SK-N-MC (cell line): ENCODE results near the gene SNX3.
A peak's percentile ranks its signal among the peaks of the same experiment; 100 is the strongest.
"Not testable (repeated sequence)": the region's sequence is repeated elsewhere in the genome, so short reads cannot be mapped to it uniquely, and the experiment has no call there.

ENCODE experiments used
- DNase-seq: peaks from one replicate; pipeline ENCODE4 v3.0.0-alpha.2; 2011; ENCODE audit warnings: low read depth, low spot score
- H3K27ac ChIP-seq: fragments of 200-600 bp; sonication (generic); 2 replicates; pipeline ENCODE4 v1.5.1; 2016; ENCODE audit warnings: mixed run types
- H3K36me3 ChIP-seq: fragments of 200-600 bp; sonication (generic); 2 replicates; pipeline ENCODE4 v1.6.1; 2017; ENCODE audit warnings: antibody characterized with exemption, low read length, mixed read lengths; ENCODE audit not compliant: insufficient read depth
- H3K4me3 ChIP-seq: fragments of 200-600 bp; sonication (generic); 2 replicates; pipeline ENCODE4 v1.5.1; 2016
- H3K9ac ChIP-seq: fragments of 200-600 bp; sonication (generic); 2 replicates; pipeline ENCODE4 v1.8.0; 2017; ENCODE audit warnings: mixed run types, mixed read lengths; ENCODE audit not compliant: insufficient read length
- H3K9me3 ChIP-seq: fragments of 200-600 bp; sonication (generic); 2 replicates; pipeline ENCODE4 v1.6.1; 2017; ENCODE audit warnings: low read depth, mild to moderate bottlenecking, antibody characterized with exemption, low read length, moderate library complexity, mixed read lengths
- EZH2 ChIP-seq: fragments of 200-600 bp; sonication (generic); IDR thresholded peaks from one replicate; pipeline ENCODE4 v1.6.1; 2017; ENCODE audit warnings: antibody characterized with exemption
- FOXP2 ChIP-seq: optimal IDR thresholded peaks from 2 replicates; pipeline ENCODE3; 2011; ENCODE audit warnings: mild to moderate bottlenecking, moderate library complexity; ENCODE audit not compliant: insufficient read depth; ENCODE audit errors: extremely low read length, control extremely low read depth
- POLR2AphosphoS5 ChIP-seq: IDR thresholded peaks from 2 replicates; pipeline ENCODE4 v1.6.1; 2012; ENCODE audit warnings: mild to moderate bottlenecking, low read depth, low read length, borderline replicate concordance

The SNX3 gene

DNA sequence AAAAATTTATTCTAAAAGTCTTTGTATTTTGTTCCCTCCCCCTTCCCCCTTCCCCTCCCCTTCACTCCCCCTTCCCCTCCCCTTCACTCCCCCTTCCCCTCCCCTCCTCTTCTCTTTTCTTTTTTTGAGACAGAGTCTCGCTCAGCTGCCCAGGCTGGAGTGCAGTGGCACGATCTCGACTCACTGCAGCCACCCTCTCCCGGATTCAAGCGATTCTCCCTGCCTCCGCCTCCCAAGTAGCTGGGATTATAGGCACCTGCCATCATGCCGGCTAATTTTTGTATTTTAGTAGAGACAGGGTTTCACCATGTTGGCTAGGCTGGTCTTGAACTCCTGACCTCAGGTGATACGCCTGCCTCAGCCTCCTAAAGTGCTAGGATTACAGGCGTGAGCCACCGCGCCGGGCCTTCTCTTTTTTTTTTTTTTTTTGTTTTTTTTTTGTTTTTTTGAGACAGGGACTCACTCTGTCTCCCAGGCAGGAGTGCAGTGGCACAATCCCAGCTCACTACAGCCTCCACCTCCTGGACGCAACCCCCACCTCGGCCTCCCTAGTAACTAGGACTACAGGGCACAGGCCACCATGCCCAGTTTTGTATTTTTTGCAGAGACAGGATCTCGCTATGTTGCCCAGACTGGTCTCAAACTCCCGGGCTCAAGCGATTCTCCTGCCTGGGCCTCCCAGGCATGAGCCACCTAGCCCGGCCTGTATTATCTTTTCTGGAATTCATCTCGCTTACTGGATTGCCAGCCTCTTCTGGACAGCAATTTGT, 32.9 kb upstream of the SNX3 start:
- H3K9ac ChIP-seq: peak overlapping the region; percentile 88
- no peak for DNase-seq

DNA sequence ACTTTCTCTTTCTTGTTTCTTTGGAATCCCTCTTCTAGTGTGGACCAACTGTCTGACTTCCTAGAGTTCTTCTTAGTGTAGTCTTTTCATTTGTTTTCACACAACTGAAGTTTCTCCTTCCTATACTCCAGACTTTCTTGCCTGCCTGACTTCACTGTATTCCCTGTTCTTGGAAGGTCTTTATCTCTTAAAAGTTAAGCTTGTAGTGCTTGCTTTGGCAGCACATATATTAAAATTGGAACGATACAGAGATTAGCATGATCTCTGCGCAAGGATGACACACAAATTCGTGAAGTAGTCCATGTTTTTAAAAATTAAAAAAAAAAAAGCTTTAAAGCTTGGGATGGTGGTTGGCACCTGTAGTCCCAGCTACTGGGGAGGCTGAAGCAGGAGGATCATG, 31.7 kb upstream of the SNX3 start:
- DNase-seq, H3K4me3 ChIP-seq, H3K9ac ChIP-seq, H3K9me3 ChIP-seq, H3K36me3 ChIP-seq: not testable (repeated sequence)
- peak overlapping the region; percentile 75; the same call in 1 of the 2 replicates for H3K27ac ChIP-seq

More for the DNA sequence above, 32.9 kb upstream of the SNX3 start:
- peak overlapping the region; percentile 91 for H3K4me3 ChIP-seq
- TF ChIP-seq POLR2AphosphoS5 (no peak), FOXP2 (no peak), EZH2 (no peak)
- H3K27ac ChIP-seq: peak overlapping the region; percentile 81
- H3K9me3 ChIP-seq: no peaks in the 10 kb centered on the region
- H3K36me3 ChIP-seq: no peaks in the 10 kb centered on the region

DNA sequence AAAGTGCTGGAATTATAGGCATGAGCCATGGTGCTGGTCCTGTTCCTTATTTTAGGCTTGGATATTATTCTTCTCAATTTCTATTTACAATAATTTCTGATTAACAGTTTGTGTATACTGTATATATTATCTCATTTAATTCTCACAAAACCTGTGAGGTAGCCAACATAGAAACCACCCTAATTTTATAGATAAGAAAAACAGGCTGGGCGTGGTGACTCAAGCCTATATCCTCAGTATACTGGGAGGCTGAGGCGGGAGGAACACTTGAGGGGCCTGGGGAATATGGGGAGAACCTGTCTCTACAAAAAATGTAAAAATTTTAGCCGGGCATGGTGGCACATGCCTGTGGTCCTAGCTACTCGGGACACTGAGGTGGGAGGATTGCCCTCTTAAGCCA, 30.3 kb upstream of the SNX3 start:
- H3K9me3 ChIP-seq: no peaks in the 10 kb centered on the region
- H3K27ac ChIP-seq: no peak overlapping the region
- no peaks in the 10 kb centered on the region for H3K36me3 ChIP-seq
- H3K9ac ChIP-seq: no peak overlapping the region
- no peak overlapping the region for H3K4me3 ChIP-seq
- no peak for DNase-seq
- no peak for TF ChIP-seq EZH2
- TF ChIP-seq FOXP2: no peak
- no peak for TF ChIP-seq POLR2AphosphoS5

DNA sequence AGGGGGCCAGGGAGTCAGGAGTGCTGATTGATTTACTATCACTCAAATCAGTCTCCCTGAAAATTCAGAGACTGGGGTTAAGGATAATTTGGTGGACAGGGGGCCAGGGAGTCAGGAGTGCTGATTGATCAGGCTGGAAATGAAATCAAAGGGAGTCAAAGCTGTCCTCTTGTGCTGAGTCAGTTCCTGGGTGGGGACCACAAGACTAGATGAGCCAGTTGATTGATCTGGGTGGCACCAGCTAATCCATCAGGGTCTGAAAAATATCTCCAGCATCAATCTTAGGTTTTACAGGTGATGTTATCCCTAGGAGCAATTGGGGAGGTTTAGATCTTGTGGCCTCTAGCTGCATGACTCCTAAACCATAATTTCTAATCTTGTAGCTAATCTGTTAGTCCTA, 27.9 kb upstream of the SNX3 start:
- Histone ChIP-seq H3K9ac (no peak overlapping the region), H3K4me3 (no peak overlapping the region), H3K36me3 (no peaks in the 10 kb centered on the region), H3K27ac (no peak overlapping the region), H3K9me3 (no peaks in the 10 kb centered on the region)
- no peak for TF ChIP-seq POLR2AphosphoS5
- TF ChIP-seq EZH2: no peak
- no peak for TF ChIP-seq FOXP2
- no peak for DNase-seq

DNA sequence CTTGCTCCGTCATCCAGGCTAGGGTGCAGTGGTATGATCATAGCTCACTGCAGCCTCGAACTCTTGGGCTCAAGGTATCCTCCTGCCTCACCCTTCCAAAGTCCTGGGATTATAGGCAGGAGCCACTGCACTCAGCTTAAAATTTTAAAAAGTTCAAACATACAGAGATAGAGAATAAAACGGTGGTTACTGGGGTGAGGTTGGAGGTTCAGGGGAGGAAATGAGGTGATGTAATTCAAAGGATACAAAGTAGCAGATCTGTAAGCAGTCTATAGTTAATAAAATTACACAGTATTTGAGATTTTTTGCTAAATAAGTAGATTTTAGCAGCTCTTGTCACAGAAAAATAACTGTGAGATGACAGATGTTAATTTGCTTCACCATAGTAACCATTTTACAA, 26.5 kb upstream of the SNX3 start:
- H3K9ac ChIP-seq: no peak overlapping the region
- no peak overlapping the region for H3K4me3 ChIP-seq
- no peaks in the 10 kb centered on the region for H3K36me3 ChIP-seq
- no peak overlapping the region for H3K27ac ChIP-seq
- DNase-seq: no peak
- TF ChIP-seq FOXP2: no peak
- no peak for TF ChIP-seq EZH2
- no peak for TF ChIP-seq POLR2AphosphoS5
- no peaks in the 10 kb centered on the region for H3K9me3 ChIP-seq

DNA sequence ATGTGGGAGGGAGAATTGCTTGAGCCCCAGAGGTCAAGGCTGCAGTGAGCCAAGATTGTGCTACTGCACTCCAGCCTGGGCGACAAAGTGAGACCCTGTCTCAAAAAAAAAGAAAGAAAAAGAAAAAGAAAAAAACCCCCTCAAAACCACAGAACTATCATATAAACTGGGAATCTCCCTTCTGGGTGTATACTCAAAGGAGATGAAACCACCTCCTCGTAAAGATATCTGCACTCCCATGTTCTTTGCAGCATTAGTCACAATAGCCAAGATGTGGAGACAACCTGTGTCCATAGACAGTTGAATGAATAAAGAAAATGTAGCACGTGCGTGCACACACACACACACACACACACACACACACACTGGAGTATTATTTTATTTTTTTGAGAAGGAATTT, 25.5 kb upstream of the SNX3 start:
- TF ChIP-seq POLR2AphosphoS5 (no peak), EZH2 (no peak)
- DNase-seq: no peak
- no peak overlapping the region for H3K9ac ChIP-seq
- H3K36me3 ChIP-seq: no peaks in the 10 kb centered on the region
- no peaks in the 10 kb centered on the region for H3K9me3 ChIP-seq
- H3K27ac ChIP-seq: no peak overlapping the region
- no peak overlapping the region for H3K4me3 ChIP-seq

DNA sequence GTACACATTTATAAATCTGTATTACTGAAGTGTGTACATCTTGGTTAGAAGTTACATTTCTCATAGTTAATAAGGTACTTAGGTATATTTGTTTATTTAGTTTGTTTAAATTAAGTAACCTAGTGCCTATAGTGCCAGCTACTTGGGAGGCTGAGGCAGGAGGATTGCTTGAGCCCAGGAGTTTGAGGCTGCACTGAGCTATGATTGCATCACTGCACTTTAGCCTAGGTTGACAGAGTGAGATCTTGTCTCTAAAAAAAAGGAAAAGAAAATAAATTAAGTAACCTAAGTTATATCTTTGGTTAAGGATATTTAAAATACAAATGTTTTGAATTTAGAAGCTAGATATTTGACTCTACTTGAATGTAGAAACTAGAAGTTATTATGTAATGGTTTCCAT, 24.5 kb upstream of the SNX3 start:
- H3K36me3 ChIP-seq: no peaks in the 10 kb centered on the region
- no peak overlapping the region for H3K27ac ChIP-seq
- no peak for TF ChIP-seq POLR2AphosphoS5
- TF ChIP-seq EZH2: no peak
- no peak for TF ChIP-seq FOXP2
- DNase-seq: no peak
- no peak overlapping the region for H3K4me3 ChIP-seq
- no peaks in the 10 kb centered on the region for H3K9me3 ChIP-seq
- no peak overlapping the region for H3K9ac ChIP-seq

DNA sequence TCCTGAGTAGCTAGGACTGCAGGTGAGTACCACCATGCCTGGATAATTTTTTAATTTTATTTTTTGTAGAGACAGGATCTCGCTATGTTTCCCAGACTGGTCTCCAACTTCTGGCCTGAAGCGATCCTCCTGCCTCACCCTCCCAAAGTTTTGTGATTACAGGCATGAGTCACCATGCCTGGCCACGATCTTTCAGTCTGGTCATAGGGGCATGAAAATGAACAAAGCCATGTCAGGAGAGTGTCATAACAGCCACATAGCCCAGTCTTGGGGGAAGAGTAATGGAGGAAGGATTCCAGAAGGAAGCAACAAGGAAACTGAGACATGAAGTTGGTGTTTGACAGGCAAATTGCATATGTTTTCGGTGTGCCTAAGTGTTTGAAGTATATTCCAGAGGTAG, 17.0 kb upstream of the SNX3 start:
- Histone ChIP-seq H3K9me3 (no peaks in the 10 kb centered on the region), H3K9ac (no peak overlapping the region), H3K27ac (no peak overlapping the region), H3K36me3 (no peaks in the 10 kb centered on the region), H3K4me3 (no peak overlapping the region)
- no peak for DNase-seq
- TF ChIP-seq EZH2 (no peak), FOXP2 (no peak), POLR2AphosphoS5 (no peak)

DNA sequence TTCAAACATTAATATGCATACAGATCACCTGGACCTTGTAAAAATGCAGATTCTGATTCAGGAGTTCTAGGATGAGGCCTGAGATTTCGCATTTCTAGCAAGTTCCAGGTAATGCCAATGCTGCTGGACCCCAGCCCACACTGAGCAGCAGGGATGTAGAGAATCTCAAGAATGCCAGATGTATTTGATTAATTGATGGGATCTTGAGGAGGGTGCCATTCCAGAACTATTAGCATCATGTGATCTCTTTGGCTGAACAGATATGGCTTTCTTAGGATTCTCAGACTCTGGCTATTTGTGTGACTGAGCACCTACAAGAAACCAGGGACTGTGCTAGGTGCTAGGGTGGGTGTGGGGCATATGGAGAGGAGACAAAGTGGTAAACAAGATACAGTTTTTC, 16.5 kb upstream of the SNX3 start:
- no peaks in the 10 kb centered on the region for H3K9me3 ChIP-seq
- H3K4me3 ChIP-seq: no peak overlapping the region

More for the DNA sequence above, 16.5 kb upstream of the SNX3 start:
- no peak for DNase-seq
- no peak overlapping the region for H3K9ac ChIP-seq
- TF ChIP-seq POLR2AphosphoS5 (no peak), FOXP2 (no peak), EZH2 (no peak)
- no peak overlapping the region for H3K27ac ChIP-seq
- no peaks in the 10 kb centered on the region for H3K36me3 ChIP-seq
